ENCODE results near the gene CPA4.

The CPA4 gene

DNA sequence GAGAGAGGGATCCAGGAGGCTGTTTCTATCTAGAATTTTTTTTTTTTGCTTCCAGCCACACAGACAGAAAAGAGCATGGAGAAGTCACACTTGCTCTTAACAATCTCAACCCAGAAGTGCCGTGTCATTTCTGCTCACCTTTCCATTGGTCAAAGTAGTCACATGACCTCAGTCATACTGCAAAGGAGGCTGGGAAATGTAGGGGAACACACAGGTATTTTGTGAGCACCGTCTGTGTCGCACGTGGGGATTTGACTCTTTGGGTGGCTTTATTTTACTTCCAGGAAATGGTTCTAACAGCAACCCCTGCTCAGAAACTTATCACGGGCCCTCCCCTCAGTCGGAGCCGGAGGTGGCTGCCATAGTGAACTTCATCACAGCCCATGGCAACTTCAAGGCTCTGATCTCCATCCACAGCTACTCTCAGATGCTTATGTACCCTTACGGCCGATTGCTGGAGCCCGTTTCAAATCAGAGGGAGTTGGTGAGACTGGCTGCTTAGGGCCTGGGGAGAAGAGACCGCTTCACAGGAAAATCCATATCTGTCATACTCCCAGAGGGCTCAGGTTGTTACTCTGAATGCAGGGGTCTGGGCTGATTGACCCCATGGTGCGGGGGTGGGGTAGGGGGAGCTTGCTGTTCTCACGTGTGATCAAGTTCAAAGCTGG, 74.3 kb downstream of the CPA4 start:
- DNase-seq = no peak

DNA sequence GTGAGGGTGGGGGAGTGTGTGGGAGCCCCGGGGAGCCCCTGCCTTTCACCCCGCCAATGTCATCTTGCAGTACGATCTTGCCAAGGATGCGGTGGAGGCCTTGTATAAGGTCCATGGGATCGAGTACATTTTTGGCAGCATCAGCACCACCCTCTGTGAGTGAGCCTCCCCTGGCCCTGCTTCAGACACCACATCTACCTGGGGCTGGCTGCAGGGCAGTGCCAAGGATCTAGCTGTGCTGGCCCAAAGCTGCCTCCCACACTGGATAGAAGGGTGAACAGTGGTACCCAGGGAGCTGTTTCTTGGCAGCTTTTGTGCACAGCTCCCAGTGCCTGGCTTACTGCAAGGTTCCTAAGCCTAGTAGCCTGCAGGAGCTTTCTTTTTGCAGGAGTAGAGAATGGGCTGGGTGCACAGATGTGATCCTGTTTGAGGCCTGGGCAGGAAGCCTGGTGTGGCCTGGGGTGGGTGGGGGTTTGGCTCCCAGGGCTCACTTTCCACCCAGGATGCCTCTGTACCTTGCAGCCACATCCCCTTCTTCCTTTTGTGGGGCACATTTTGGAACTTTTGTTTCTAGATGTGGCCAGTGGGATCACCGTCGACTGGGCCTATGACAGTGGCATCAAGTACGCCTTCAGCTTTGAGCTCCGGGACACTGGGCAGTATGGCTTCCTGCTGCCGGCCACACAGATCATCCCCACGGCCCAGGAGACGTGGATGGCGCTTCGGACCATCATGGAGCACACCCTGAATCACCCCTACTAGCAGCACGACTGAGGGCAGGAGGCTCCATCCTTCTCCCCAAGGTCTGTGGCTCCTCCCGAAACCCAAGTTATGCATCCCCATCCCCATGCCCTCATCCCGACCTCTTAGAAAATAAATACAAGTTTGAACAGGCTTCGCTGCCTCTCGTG, 75.1 kb downstream of the CPA4 start:
- DNase-seq = no peak

DNA sequence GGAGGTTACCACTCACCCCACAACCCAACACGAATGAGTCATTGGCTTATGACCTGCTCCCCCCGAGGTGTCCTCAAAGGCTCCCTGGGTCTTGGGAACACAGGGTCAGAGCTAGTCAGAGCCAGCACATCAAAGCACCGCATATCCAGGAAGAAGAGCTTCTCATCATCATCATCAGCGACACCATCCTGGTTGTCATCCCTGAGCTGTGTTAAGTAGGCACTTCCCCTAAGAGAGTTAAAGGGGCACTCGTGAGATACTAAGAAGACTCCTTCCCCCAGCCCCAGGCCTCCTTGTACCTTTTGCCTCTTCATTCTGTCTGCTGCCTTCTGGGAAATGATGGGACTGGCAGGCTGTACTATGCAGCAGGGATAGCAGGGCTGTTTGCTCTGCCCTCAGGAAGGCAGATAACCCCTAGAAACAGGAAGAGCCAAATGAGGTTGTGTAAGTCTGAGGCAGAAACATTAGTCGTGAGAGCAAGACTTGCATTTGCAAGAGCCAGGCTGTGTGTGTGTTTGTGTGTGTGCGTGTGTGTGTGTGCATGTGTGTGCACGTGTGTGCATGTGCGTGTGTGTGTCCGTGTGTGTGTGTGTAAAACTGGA, 76.2 kb downstream of the CPA4 start:
- DNase-seq = no peak

DNA sequence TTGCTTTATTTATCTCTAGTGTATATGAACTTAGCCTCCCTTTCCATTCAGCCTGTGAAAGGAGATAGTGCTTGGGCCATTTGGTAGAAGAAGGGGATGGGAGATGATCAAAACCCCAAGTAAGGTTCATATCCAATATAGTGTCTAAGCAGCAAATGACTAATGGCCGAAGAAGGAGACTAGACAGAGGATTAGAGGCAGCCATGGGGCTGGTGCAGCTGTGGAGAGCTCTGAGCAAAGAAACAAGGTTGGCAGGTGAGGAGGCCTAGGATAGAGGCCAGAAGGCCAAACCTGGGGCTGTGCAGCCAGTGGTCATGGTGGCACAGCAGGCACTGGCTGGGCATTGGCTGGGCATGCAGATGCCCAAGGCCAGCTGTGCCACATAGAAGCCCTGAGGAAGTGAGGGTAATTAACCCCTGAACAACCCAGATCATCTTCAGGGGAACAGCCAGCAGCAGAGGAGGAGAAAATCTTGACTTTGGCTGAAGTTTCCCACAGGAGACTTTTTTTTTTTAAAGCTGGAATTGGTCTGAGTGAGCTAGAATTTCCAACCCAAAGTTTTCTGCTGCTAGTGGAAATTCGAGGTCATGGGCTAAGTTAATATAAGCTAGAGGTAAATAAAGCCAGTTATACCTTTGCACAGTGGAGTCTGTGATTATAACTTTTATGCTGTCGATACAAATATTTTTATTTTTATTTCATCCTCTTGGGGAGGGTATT, 77.0 kb downstream of the CPA4 start:
- DNase-seq = no peak

DNA sequence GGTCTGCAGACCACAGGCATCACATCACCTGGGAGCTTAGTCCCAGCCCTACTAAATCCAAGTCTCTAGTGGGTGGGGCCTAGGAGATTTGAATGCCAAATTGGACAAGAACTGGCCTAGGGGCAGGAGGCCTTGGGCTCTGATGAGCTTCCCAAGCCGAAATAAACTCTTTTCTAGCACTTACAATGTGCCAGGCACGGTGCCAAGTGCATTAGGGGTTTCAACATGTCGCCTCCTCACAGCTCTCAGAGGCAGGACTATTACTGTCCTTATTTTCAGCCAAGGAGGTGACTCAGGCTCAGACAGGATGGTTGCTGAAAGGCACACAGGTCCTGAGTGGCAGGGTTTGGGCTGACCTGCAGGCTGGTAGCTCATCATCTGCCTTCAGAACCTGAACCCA, 78.1 kb downstream of the CPA4 start:
- no peak for DNase-seq

DNA sequence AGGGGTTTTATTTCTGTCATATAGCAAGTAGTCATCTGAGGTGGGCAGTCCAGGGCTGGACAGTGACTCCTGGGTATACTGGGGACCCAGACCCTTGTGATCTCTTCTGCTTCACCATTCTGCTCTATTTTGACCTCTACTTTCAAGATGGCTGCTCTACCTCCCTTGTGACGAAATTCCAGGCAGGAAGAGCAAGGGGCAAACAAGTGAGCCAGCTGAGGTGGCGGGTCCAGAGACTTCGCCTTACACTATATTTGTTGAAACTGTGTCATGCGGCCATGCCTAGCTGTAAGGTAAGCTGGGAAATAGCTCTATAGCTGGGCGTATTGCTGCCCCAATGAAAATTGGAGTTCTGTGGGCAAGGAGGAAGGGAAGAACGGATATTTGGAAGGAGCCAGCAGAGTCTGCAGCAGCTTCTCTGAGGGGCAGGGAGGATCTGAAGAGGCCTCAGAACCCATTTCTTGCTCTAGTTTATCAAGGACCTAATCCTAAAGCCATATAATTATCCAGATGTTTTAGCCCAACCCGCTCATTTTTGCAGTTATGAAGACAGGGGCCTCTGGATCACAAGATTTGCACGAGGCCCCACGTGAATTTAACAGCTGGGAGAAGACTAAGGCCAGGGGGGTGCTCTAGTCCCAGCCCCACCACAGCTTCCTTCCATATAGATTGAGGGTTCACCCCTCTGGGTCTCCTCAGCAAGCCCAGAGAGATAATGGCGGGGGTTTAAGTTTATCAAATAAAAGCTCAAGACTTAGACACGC, 79.6 kb downstream of the CPA4 start:
- no peak for DNase-seq
